ENCODE measurements around the gene ABCC1.

ABCC1 gene

GRCh38 chr16:16000685-16001084 lies 51.3 kb downstream of the ABCC1 start:
- DNase-seq (ENCODE audit: low read depth, low spot score): no peak
- TF ChIP-seq YY1 (IDR thresholded peaks at IDR 0.05; ENCODE audit: insufficient read depth, insufficient read length): no peak
- no peak for TF ChIP-seq SUZ12 (IDR thresholded peaks at IDR 0.05; ENCODE audit: extremely low read depth, insufficient read depth, insufficient read length)
- no peak for TF ChIP-seq ZNF274 (IDR thresholded peaks at IDR 0.05; ENCODE audit: low read depth, low read length)
- H3K9ac ChIP-seq (ENCODE audit: insufficient read length, low read depth): no peak overlapping the region
- no peak overlapping the region for H3K4me3 ChIP-seq (ENCODE audit: insufficient read length, low read depth)
- H3K27me3 ChIP-seq (ENCODE audit: insufficient read depth, insufficient read length): no peaks in the 10 kb centered on the region
- no peaks in the 10 kb centered on the region for H3K9me3 ChIP-seq (ENCODE audit: insufficient read depth, low read length)
- no peaks in the 10 kb centered on the region for H3K36me3 ChIP-seq (ENCODE audit: insufficient read depth, insufficient read length, low read length)
- peaks cover 12% of the 10 kb centered on the region for H3K4me1 ChIP-seq (ENCODE audit: insufficient read depth, insufficient read length)

- Histone ChIP-seq H3K36me3 (ENCODE audit: insufficient read depth, insufficient read length, low read length) (no peaks in the 10 kb centered on the region), H3K9me3 (ENCODE audit: insufficient read depth, low read length) (no peaks in the 10 kb centered on the region), H3K4me3 (ENCODE audit: insufficient read length, low read depth) (no peak overlapping the region), H3K4me1 (ENCODE audit: insufficient read depth, insufficient read length) (peaks cover 7% of the 10 kb centered on the region), H3K27me3 (ENCODE audit: insufficient read depth, insufficient read length) (no peaks in the 10 kb centered on the region), H3K9ac (ENCODE audit: insufficient read length, low read depth) (no peak overlapping the region)
- no peak for TF ChIP-seq YY1 (IDR thresholded peaks at IDR 0.05; ENCODE audit: insufficient read depth, insufficient read length)
- TF ChIP-seq SUZ12 (IDR thresholded peaks at IDR 0.05; ENCODE audit: extremely low read depth, insufficient read depth, insufficient read length): no peak
- TF ChIP-seq ZNF274 (IDR thresholded peaks at IDR 0.05; ENCODE audit: low read depth, low read length): no peak
- DNase-seq (ENCODE audit: low read depth, low spot score): no peak
Observed at GRCh38 chr16:16001596-16002255, 52.3 kb downstream of the ABCC1 start.

GRCh38 chr16:16003719-16004313 lies 54.4 kb downstream of the ABCC1 start:
- Histone ChIP-seq H3K4me3 (ENCODE audit: insufficient read length, low read depth) (no peak overlapping the region), H3K36me3 (ENCODE audit: insufficient read depth, insufficient read length, low read length) (peaks cover 11% of the 10 kb centered on the region), H3K27me3 (ENCODE audit: insufficient read depth, insufficient read length) (no peaks in the 10 kb centered on the region), H3K9ac (ENCODE audit: insufficient read length, low read depth) (no peak overlapping the region), H3K9me3 (ENCODE audit: insufficient read depth, low read length) (no peaks in the 10 kb centered on the region), H3K4me1 (ENCODE audit: insufficient read depth, insufficient read length) (no peaks in the 10 kb centered on the region)
- TF ChIP-seq ZNF274 (IDR thresholded peaks at IDR 0.05; ENCODE audit: low read depth, low read length) (no peak), YY1 (IDR thresholded peaks at IDR 0.05; ENCODE audit: insufficient read depth, insufficient read length) (no peak), SUZ12 (IDR thresholded peaks at IDR 0.05; ENCODE audit: extremely low read depth, insufficient read depth, insufficient read length) (no peak)
- DNase-seq (ENCODE audit: low read depth, low spot score): no peak

- Histone ChIP-seq H3K4me1 (ENCODE audit: insufficient read depth, insufficient read length) (no peaks in the 10 kb centered on the region), H3K27me3 (ENCODE audit: insufficient read depth, insufficient read length) (no peaks in the 10 kb centered on the region), H3K9ac (ENCODE audit: insufficient read length, low read depth) (no peak overlapping the region), H3K9me3 (ENCODE audit: insufficient read depth, low read length) (no peaks in the 10 kb centered on the region), H3K36me3 (ENCODE audit: insufficient read depth, insufficient read length, low read length) (peaks cover 16% of the 10 kb centered on the region), H3K4me3 (ENCODE audit: insufficient read length, low read depth) (no peak overlapping the region)
- DNase-seq (ENCODE audit: low read depth, low spot score): no peak
- TF ChIP-seq YY1 (IDR thresholded peaks at IDR 0.05; ENCODE audit: insufficient read depth, insufficient read length) (no peak), ZNF274 (IDR thresholded peaks at IDR 0.05; ENCODE audit: low read depth, low read length) (no peak), SUZ12 (IDR thresholded peaks at IDR 0.05; ENCODE audit: extremely low read depth, insufficient read depth, insufficient read length) (no peak)
Observed at GRCh38 chr16:16004314-16004749, 54.9 kb downstream of the ABCC1 start.

- DNase-seq (ENCODE audit: low read depth, low spot score): no peak
- H3K4me1 ChIP-seq (ENCODE audit: insufficient read depth, insufficient read length): no peaks in the 10 kb centered on the region
- peaks cover 29% of the 10 kb centered on the region for H3K36me3 ChIP-seq (ENCODE audit: insufficient read depth, insufficient read length, low read length)
- H3K9me3 ChIP-seq (ENCODE audit: insufficient read depth, low read length): no peaks in the 10 kb centered on the region
- no peak overlapping the region for H3K9ac ChIP-seq (ENCODE audit: insufficient read length, low read depth)
- H3K4me3 ChIP-seq (ENCODE audit: insufficient read length, low read depth): no peak overlapping the region
- no peaks in the 10 kb centered on the region for H3K27me3 ChIP-seq (ENCODE audit: insufficient read depth, insufficient read length)
- TF ChIP-seq YY1 (IDR thresholded peaks at IDR 0.05; ENCODE audit: insufficient read depth, insufficient read length) (no peak), SUZ12 (IDR thresholded peaks at IDR 0.05; ENCODE audit: extremely low read depth, insufficient read depth, insufficient read length) (no peak), ZNF274 (IDR thresholded peaks at IDR 0.05; ENCODE audit: low read depth, low read length) (no peak)
Observed at GRCh38 chr16:16005721-16006120, 56.3 kb downstream of the ABCC1 start.

- Histone ChIP-seq H3K9me3 (ENCODE audit: insufficient read depth, low read length) (no peaks in the 10 kb centered on the region), H3K4me1 (ENCODE audit: insufficient read depth, insufficient read length) (no peaks in the 10 kb centered on the region), H3K36me3 (ENCODE audit: insufficient read depth, insufficient read length, low read length) (peaks cover 34% of the 10 kb centered on the region), H3K9ac (ENCODE audit: insufficient read length, low read depth) (no peak overlapping the region), H3K27me3 (ENCODE audit: insufficient read depth, insufficient read length) (no peaks in the 10 kb centered on the region), H3K4me3 (ENCODE audit: insufficient read length, low read depth) (no peak overlapping the region)
- no peak for TF ChIP-seq SUZ12 (IDR thresholded peaks at IDR 0.05; ENCODE audit: extremely low read depth, insufficient read depth, insufficient read length)
- TF ChIP-seq ZNF274 (IDR thresholded peaks at IDR 0.05; ENCODE audit: low read depth, low read length): no peak
- DNase-seq (ENCODE audit: low read depth, low spot score): no peak
Observed at GRCh38 chr16:16006650-16007049, 57.2 kb downstream of the ABCC1 start.

GRCh38 chr16:16007743-16008111 lies 58.3 kb downstream of the ABCC1 start:
- DNase-seq (ENCODE audit: low read depth, low spot score): no peak
- Histone ChIP-seq H3K36me3 (ENCODE audit: insufficient read depth, insufficient read length, low read length) (peaks cover 42% of the 10 kb centered on the region), H3K9ac (ENCODE audit: insufficient read length, low read depth) (no peak overlapping the region)

More at GRCh38 chr16:16007743-16008111, 58.3 kb downstream of the ABCC1 start:
- Histone ChIP-seq H3K27me3 (ENCODE audit: insufficient read depth, insufficient read length) (no peaks in the 10 kb centered on the region), H3K4me3 (ENCODE audit: insufficient read length, low read depth) (no peak overlapping the region), H3K9me3 (ENCODE audit: insufficient read depth, low read length) (no peaks in the 10 kb centered on the region), H3K4me1 (ENCODE audit: insufficient read depth, insufficient read length) (no peaks in the 10 kb centered on the region)
- TF ChIP-seq SUZ12 (IDR thresholded peaks at IDR 0.05; ENCODE audit: extremely low read depth, insufficient read depth, insufficient read length): no peak
- no peak for TF ChIP-seq YY1 (IDR thresholded peaks at IDR 0.05; ENCODE audit: insufficient read depth, insufficient read length)
- no peak for TF ChIP-seq ZNF274 (IDR thresholded peaks at IDR 0.05; ENCODE audit: low read depth, low read length)

All from NT2/D1 (cell line).